Karpas-422 (cell line): Measurements from ENCODE around the gene TNIP3. TPM values are rescaled to one million over a fixed set of nuclear protein-coding genes. Genes with fewer than 3 reads are reported as not detected.
"Not testable (repeated sequence)": the region's sequence is repeated elsewhere in the genome, so short reads cannot be mapped to it uniquely, and the experiment has no call there.

Experiments used
- DNase-seq: peaks from one replicate; pipeline ENCODE4 v3.0.0-alpha.2; 2015
- H2AFZ ChIP-seq: fragments of 200-600 bp; sonication (generic); 2 replicates; pipeline ENCODE4 v1.6.1; 2014; ENCODE audit warnings: antibody characterized with exemption, low read length, mixed read lengths
- H3K27ac ChIP-seq: fragments of 200-600 bp; sonication (generic); 2 replicates; pipeline ENCODE4 v1.5.1; 2014; ENCODE audit warnings: mild to moderate bottlenecking, low read length, moderate library complexity
- H3K27me3 ChIP-seq: fragments of 200-600 bp; sonication (generic); 2 replicates; pipeline ENCODE4 v1.6.1; 2014; ENCODE audit warnings: low read length, mixed read lengths
- H3K36me3 ChIP-seq: fragments of 200-600 bp; sonication (generic); 2 replicates; pipeline ENCODE4 v1.6.1; 2014; ENCODE audit warnings: low read length, mixed read lengths; ENCODE audit not compliant: insufficient read depth
- H3K4me1 ChIP-seq: fragments of 200-600 bp; sonication (generic); 2 replicates; pipeline ENCODE4 v1.6.1; 2014; ENCODE audit warnings: mild to moderate bottlenecking, low read length, mixed read lengths
- H3K4me2 ChIP-seq: fragments of 200-600 bp; sonication (generic); 2 replicates; pipeline ENCODE4 v1.6.1; 2014; ENCODE audit warnings: low read length, low read depth, mild to moderate bottlenecking; ENCODE audit not compliant: poor library complexity, severe bottlenecking
- H3K4me3 ChIP-seq: fragments of 200-600 bp; sonication (generic); 2 replicates; pipeline ENCODE4 v1.5.1; 2014; ENCODE audit warnings: mild to moderate bottlenecking, antibody characterized with exemption, low read length, mixed read lengths
- H3K79me2 ChIP-seq: fragments of 200-600 bp; sonication (generic); 2 replicates; pipeline ENCODE4 v1.6.1; 2014; ENCODE audit warnings: mild to moderate bottlenecking, low read length, mixed read lengths
- H3K9ac ChIP-seq: fragments of 200-600 bp; sonication (generic); 2 replicates; pipeline ENCODE4 v1.6.0; 2014; ENCODE audit warnings: low read length
- H3K9me2 ChIP-seq: fragments of 200-600 bp; sonication (generic), shearing (Covaris generic); replicated peaks from 2 replicates; pipeline ENCODE4 v1.6.0; 2014; ENCODE audit warnings: mild to moderate bottlenecking, low read length, moderate library complexity; ENCODE audit not compliant: insufficient read depth
- H3K9me3 ChIP-seq: fragments of 300-700, 200-600 bp; sonication (generic); 2 replicates; pipeline ENCODE4 v1.6.1; 2014; ENCODE audit warnings: low read length, mixed read lengths
- H4K20me1 ChIP-seq: fragments of 200-600 bp; sonication (generic); 2 replicates; pipeline ENCODE4 v1.6.1; 2014; ENCODE audit warnings: mild to moderate bottlenecking, antibody characterized with exemption, low read length, low read depth; ENCODE audit not compliant: insufficient read depth
- total RNA-seq: library from RNA; depleted of rRNA; stranded (reverse); fragments of >200 nt; shearing (Covaris generic); gene quantifications from 2 replicates; pipeline ENCODE4 v1.2.3, GENCODE V29; 2014; ENCODE audit warnings: low replicate concordance

Gene TNIP3
- total RNA-seq, 1 experiment from 2014 or later = not detected

GRCh38 chr4:121183989-121184388 is 19.9 kb upstream of the TNIP3 start:
- no peaks in the 10 kb centered on the region for H3K9me2 ChIP-seq
- no peak overlapping the region for H2AFZ ChIP-seq
- H3K79me2 ChIP-seq = no peaks in the 10 kb centered on the region
- H3K27me3 ChIP-seq = no peaks in the 10 kb centered on the region
- H3K36me3 ChIP-seq = no peaks in the 10 kb centered on the region
- no peak for DNase-seq
- peaks cover 16% of the 10 kb centered on the region for H3K4me1 ChIP-seq
- H3K9ac ChIP-seq = no peak overlapping the region
- no peak overlapping the region for H3K4me3 ChIP-seq
- H3K9me3 ChIP-seq = no peaks in the 10 kb centered on the region
- H3K4me2 ChIP-seq = no peak overlapping the region
- no peaks in the 10 kb centered on the region for H4K20me1 ChIP-seq
- no peak overlapping the region for H3K27ac ChIP-seq

- H3K4me1 ChIP-seq = peaks cover 16% of the 10 kb centered on the region
- no peaks in the 10 kb centered on the region for H3K9me3 ChIP-seq
These were observed 19.2 kb upstream of the TNIP3 start for GRCh38 chr4:121183361-121183760.

GRCh38 chr4:121182296-121182695 is 18.2 kb upstream of the TNIP3 start:
- Histone ChIP-seq H3K9ac (peak overlapping the region; percentile 27), H3K27ac (no peak overlapping the region), H3K9me3 (no peaks in the 10 kb centered on the region), H3K4me2 (peak overlapping the region; percentile 55), H3K4me1 (peaks cover 16% of the 10 kb centered on the region), H2AFZ (peak overlapping the region; percentile 82; the same call in 1 of the 2 replicates), H3K79me2 (no peaks in the 10 kb centered on the region), H4K20me1 (no peaks in the 10 kb centered on the region), H3K9me2 (no peaks in the 10 kb centered on the region), H3K27me3 (no peaks in the 10 kb centered on the region), H3K4me3 (peak overlapping the region; percentile 49; the same call in 1 of the 2 replicates), H3K36me3 (no peaks in the 10 kb centered on the region)
- DNase-seq = peak; percentile 62

More at GRCh38 chr4:121183361-121183760, 19.2 kb upstream of the TNIP3 start:
- no peaks in the 10 kb centered on the region for H4K20me1 ChIP-seq
- no peak overlapping the region for H3K4me2 ChIP-seq
- no peaks in the 10 kb centered on the region for H3K27me3 ChIP-seq
- no peaks in the 10 kb centered on the region for H3K9me2 ChIP-seq
- H3K27ac ChIP-seq = no peak overlapping the region
- H3K79me2 ChIP-seq = no peaks in the 10 kb centered on the region
- no peak overlapping the region for H2AFZ ChIP-seq
- no peak for DNase-seq
- H3K36me3 ChIP-seq = no peaks in the 10 kb centered on the region
- H3K4me3 ChIP-seq = no peak overlapping the region
- no peak overlapping the region for H3K9ac ChIP-seq

- no peaks in the 10 kb centered on the region for H3K27me3 ChIP-seq
- H3K79me2 ChIP-seq = no peaks in the 10 kb centered on the region
- H3K9ac ChIP-seq = no peak overlapping the region
- peaks cover 16% of the 10 kb centered on the region for H3K4me1 ChIP-seq
- H3K36me3 ChIP-seq = no peaks in the 10 kb centered on the region
- DNase-seq = no peak
- no peak overlapping the region for H3K27ac ChIP-seq
- no peak overlapping the region for H2AFZ ChIP-seq
- no peak overlapping the region for H3K4me2 ChIP-seq
- no peak overlapping the region for H3K4me3 ChIP-seq
- H4K20me1 ChIP-seq = no peaks in the 10 kb centered on the region
- H3K9me3 ChIP-seq = no peaks in the 10 kb centered on the region
- H3K9me2 ChIP-seq = no peaks in the 10 kb centered on the region
These were observed 17.4 kb upstream of the TNIP3 start for GRCh38 chr4:121181493-121181892.

GRCh38 chr4:121180558-121180957 is 16.4 kb upstream of the TNIP3 start:
- Histone ChIP-seq H3K4me2 (no peak overlapping the region), H3K4me3 (no peak overlapping the region), H3K9ac (no peak overlapping the region), H3K27me3 (no peaks in the 10 kb centered on the region), H3K4me1 (peaks cover 9% of the 10 kb centered on the region), H3K27ac (no peak overlapping the region), H4K20me1 (no peaks in the 10 kb centered on the region), H2AFZ (no peak overlapping the region), H3K9me2 (no peaks in the 10 kb centered on the region), H3K79me2 (no peaks in the 10 kb centered on the region), H3K36me3 (no peaks in the 10 kb centered on the region), H3K9me3 (no peaks in the 10 kb centered on the region)
- no peak for DNase-seq

- Histone ChIP-seq H3K36me3 (no peaks in the 10 kb centered on the region), H3K4me1 (peaks cover 6% of the 10 kb centered on the region), H3K9me2 (no peaks in the 10 kb centered on the region), H4K20me1 (no peaks in the 10 kb centered on the region), H3K27me3 (no peaks in the 10 kb centered on the region), H2AFZ (no peak overlapping the region), H3K9ac (no peak overlapping the region), H3K9me3 (no peaks in the 10 kb centered on the region), H3K79me2 (no peaks in the 10 kb centered on the region), H3K27ac (no peak overlapping the region), H3K4me3 (no peak overlapping the region), H3K4me2 (no peak overlapping the region)
- no peak for DNase-seq
These were observed 13.4 kb upstream of the TNIP3 start for GRCh38 chr4:121177246-121178137.

- no peaks in the 10 kb centered on the region for H3K9me3 ChIP-seq
- H3K79me2 ChIP-seq = no peaks in the 10 kb centered on the region
- H3K4me1 ChIP-seq = no peaks in the 10 kb centered on the region
- H3K9me2 ChIP-seq = no peaks in the 10 kb centered on the region
- H3K9ac ChIP-seq = no peak overlapping the region
- no peaks in the 10 kb centered on the region for H4K20me1 ChIP-seq
- H3K4me3 ChIP-seq = no peak overlapping the region
- H3K4me2 ChIP-seq = no peak overlapping the region
- H3K27me3 ChIP-seq = no peaks in the 10 kb centered on the region
- H3K27ac ChIP-seq = no peak overlapping the region
- H3K36me3 ChIP-seq = no peaks in the 10 kb centered on the region
- DNase-seq = no peak
- H2AFZ ChIP-seq = no peak overlapping the region
These were observed 12.2 kb upstream of the TNIP3 start for GRCh38 chr4:121176082-121176934.

- not testable (repeated sequence) for H3K36me3 ChIP-seq, H4K20me1 ChIP-seq, H3K9ac ChIP-seq, H3K9me3 ChIP-seq, H3K4me3 ChIP-seq, H3K9me2 ChIP-seq, H3K27ac ChIP-seq, H3K79me2 ChIP-seq, H3K4me2 ChIP-seq, H2AFZ ChIP-seq, H3K27me3 ChIP-seq, H3K4me1 ChIP-seq, DNase-seq
These were observed 7.4 kb upstream of the TNIP3 start for GRCh38 chr4:121171477-121171876.
